Activated naive CD4-positive, alpha-beta T cell treated with anti-CD3 and anti-CD28 coated beads, Interleukin-2, amount 50 U/mL, for 24 hours (primary cell): Measurements from ENCODE around the gene NGF.

Experiments
- H3K27ac Mint-ChIP-seq: one replicate; pipeline ENCODE4 v1.8.0; 2021; ENCODE audit warnings: mild to moderate bottlenecking, mixed read lengths
- H3K27me3 Mint-ChIP-seq: one replicate; pipeline ENCODE4 v1.8.0; 2021; ENCODE audit warnings: mixed read lengths
- H3K36me3 Mint-ChIP-seq: one replicate; pipeline ENCODE4 v1.8.0; 2021; ENCODE audit warnings: mixed read lengths
- H3K4me1 Mint-ChIP-seq: one replicate; pipeline ENCODE4 v1.8.0; 2021; ENCODE audit warnings: mixed read lengths
- H3K4me3 Mint-ChIP-seq: one replicate; pipeline ENCODE4 v1.8.0; 2021; ENCODE audit warnings: mild to moderate bottlenecking, mixed read lengths
- H3K9me3 Mint-ChIP-seq: one replicate; pipeline ENCODE4 v1.8.0; 2021; ENCODE audit warnings: mixed read lengths

Gene NGF

DNA sequence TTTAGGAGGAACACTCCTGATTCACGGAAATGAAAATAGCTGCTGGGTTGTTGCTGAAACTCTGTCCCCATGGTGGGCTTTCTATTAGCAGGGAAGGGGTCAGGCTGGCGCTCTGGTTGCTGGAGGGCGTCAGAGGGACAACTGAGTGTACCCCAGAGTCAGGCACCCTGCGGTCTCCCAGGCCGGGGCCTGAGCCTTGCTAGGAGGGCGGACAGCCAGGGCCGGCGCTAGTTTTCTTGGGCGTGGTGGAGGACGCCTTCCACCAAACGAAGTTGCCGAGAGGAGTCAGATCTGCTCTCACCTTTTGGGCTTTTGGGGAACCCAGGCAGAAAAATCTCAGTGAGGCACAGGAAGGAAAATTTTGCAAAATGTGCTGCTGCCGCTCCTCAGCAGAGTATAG is 54.8 kb downstream of the NGF start:
- Mint-ChIP-seq H3K27me3 (no peaks in the 10 kb centered on the region), H3K9me3 (no peaks in the 10 kb centered on the region), H3K27ac (no peak overlapping the region), H3K4me1 (no peaks in the 10 kb centered on the region), H3K36me3 (no peaks in the 10 kb centered on the region), H3K4me3 (no peak overlapping the region)

- Mint-ChIP-seq H3K4me3 (no peak overlapping the region), H3K27ac (no peak overlapping the region), H3K27me3 (no peaks in the 10 kb centered on the region), H3K36me3 (no peaks in the 10 kb centered on the region), H3K4me1 (no peaks in the 10 kb centered on the region), H3K9me3 (no peaks in the 10 kb centered on the region)
These were observed 55.2 kb downstream of the NGF start for GRCh38 chr1:115282807-115283208.

- H3K4me1 Mint-ChIP-seq: no peaks in the 10 kb centered on the region
- no peaks in the 10 kb centered on the region for H3K36me3 Mint-ChIP-seq
These were observed 56.9 kb downstream of the NGF start for GRCh38 chr1:115281143-115281542.

GRCh38 chr1:115280064-115280463 is 58.0 kb downstream of the NGF start:
- Mint-ChIP-seq H3K27ac (no peak overlapping the region), H3K27me3 (no peaks in the 10 kb centered on the region), H3K4me1 (no peaks in the 10 kb centered on the region), H3K9me3 (no peaks in the 10 kb centered on the region), H3K4me3 (no peak overlapping the region), H3K36me3 (no peaks in the 10 kb centered on the region)

More at GRCh38 chr1:115281143-115281542, 56.9 kb downstream of the NGF start:
- Mint-ChIP-seq H3K27ac (no peak overlapping the region), H3K9me3 (no peaks in the 10 kb centered on the region), H3K27me3 (no peaks in the 10 kb centered on the region), H3K4me3 (no peak overlapping the region)

GRCh38 chr1:115278211-115278610 is 59.8 kb downstream of the NGF start:
- Mint-ChIP-seq H3K27me3 (peaks cover 3% of the 10 kb centered on the region), H3K27ac (no peak overlapping the region), H3K4me1 (no peaks in the 10 kb centered on the region), H3K36me3 (no peaks in the 10 kb centered on the region), H3K4me3 (no peak overlapping the region), H3K9me3 (peaks cover 3% of the 10 kb centered on the region)

GRCh38 chr1:115277276-115277675 is 60.8 kb downstream of the NGF start:
- Mint-ChIP-seq H3K9me3 (peaks cover 3% of the 10 kb centered on the region), H3K4me3 (no peak overlapping the region), H3K27ac (no peak overlapping the region), H3K27me3 (peaks cover 3% of the 10 kb centered on the region), H3K4me1 (no peaks in the 10 kb centered on the region), H3K36me3 (no peaks in the 10 kb centered on the region)

GRCh38 chr1:115275216-115275615 is 62.8 kb downstream of the NGF start:
- Mint-ChIP-seq H3K27ac (no peak overlapping the region), H3K27me3 (peaks cover 3% of the 10 kb centered on the region), H3K4me1 (no peaks in the 10 kb centered on the region), H3K9me3 (peaks cover 3% of the 10 kb centered on the region), H3K4me3 (no peak overlapping the region), H3K36me3 (no peaks in the 10 kb centered on the region)

DNA sequence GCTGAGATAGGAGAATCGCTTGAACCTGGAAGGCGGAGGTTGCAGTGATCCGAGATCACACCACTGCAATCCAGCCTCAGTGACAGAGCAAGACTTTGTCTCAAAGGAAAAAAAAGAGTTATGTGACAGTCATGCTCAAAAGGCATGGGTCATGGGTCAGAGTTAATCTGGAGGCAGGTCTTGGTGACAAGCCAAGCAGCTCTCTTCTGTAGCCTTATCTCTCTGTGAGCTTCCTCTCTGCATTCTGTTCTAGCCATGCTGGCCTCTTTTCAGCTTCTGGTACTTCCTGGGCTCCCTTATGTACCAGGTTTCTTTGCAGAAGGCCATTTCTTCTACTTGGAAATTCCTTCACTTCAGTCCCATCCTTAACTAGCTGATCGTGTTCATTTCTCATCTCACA is 63.6 kb downstream of the NGF start:
- no peak overlapping the region for H3K27ac Mint-ChIP-seq

GRCh38 chr1:115266729-115267421 is 71.2 kb downstream of the NGF start:
- Mint-ChIP-seq H3K9me3 (no peaks in the 10 kb centered on the region), H3K36me3 (no peaks in the 10 kb centered on the region), H3K27me3 (peaks cover 1% of the 10 kb centered on the region), H3K27ac (no peak overlapping the region), H3K4me3 (no peak overlapping the region), H3K4me1 (no peaks in the 10 kb centered on the region)

More for the DNA sequence above, 63.6 kb downstream of the NGF start:
- Mint-ChIP-seq H3K9me3 (peaks cover 3% of the 10 kb centered on the region), H3K4me1 (no peaks in the 10 kb centered on the region), H3K4me3 (no peak overlapping the region), H3K27me3 (peaks cover 3% of the 10 kb centered on the region), H3K36me3 (no peaks in the 10 kb centered on the region)

DNA sequence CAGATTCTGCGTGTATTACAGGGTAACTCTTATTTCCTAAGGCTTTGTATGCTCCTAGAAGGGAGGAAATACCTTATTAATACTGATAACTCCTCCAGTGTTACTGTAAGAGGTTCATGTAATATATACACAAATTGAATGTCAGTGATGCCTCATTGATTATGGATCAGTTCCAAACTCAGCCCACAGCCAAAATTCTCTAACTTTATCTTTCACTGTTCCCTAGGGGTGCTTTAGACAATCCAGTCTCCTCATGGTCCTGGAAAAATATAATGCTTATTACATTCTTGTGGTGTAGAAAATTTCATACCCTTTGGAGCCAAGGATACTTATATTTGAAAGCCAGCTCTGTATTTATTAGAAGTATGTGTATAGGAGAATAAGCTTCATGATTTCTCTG is 73.0 kb downstream of the NGF start:
- H3K9me3 Mint-ChIP-seq: no peaks in the 10 kb centered on the region

GRCh38 chr1:115262886-115263285 is 75.2 kb downstream of the NGF start:
- H3K4me1 Mint-ChIP-seq: no peaks in the 10 kb centered on the region
- H3K27me3 Mint-ChIP-seq: peaks cover 1% of the 10 kb centered on the region
- no peak overlapping the region for H3K27ac Mint-ChIP-seq
- no peak overlapping the region for H3K4me3 Mint-ChIP-seq
- no peaks in the 10 kb centered on the region for H3K36me3 Mint-ChIP-seq
- peaks cover 9% of the 10 kb centered on the region for H3K9me3 Mint-ChIP-seq

More for the DNA sequence above, 73.0 kb downstream of the NGF start:
- no peak overlapping the region for H3K27ac Mint-ChIP-seq
- H3K4me1 Mint-ChIP-seq: no peaks in the 10 kb centered on the region
- peaks cover 1% of the 10 kb centered on the region for H3K27me3 Mint-ChIP-seq
- no peaks in the 10 kb centered on the region for H3K36me3 Mint-ChIP-seq
- no peak overlapping the region for H3K4me3 Mint-ChIP-seq

DNA sequence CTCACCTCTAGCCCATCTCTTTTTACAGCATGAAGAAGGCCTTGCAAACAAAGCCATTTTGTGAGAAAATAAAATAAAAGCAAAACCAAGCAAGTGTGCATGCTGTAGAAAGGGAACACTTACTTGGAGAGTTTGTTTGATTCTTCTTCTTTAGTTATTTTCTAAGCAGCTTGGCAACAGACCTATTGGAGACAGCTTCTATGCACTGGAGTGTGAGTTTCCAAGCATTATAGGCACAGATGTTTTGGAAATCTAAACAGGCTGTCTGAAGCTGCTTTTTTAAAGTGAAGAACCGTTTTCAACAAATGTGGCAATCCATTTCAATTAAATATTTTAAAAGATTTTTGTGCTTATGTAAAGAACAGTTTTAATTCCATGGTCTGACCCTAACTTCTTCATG is 76.6 kb downstream of the NGF start:
- H3K27me3 Mint-ChIP-seq: peaks cover 1% of the 10 kb centered on the region
- H3K4me1 Mint-ChIP-seq: no peaks in the 10 kb centered on the region
- no peaks in the 10 kb centered on the region for H3K36me3 Mint-ChIP-seq

GRCh38 chr1:115258302-115258866 is 79.7 kb downstream of the NGF start:
- no peaks in the 10 kb centered on the region for H3K36me3 Mint-ChIP-seq
- H3K4me3 Mint-ChIP-seq: no peak overlapping the region
- no peaks in the 10 kb centered on the region for H3K4me1 Mint-ChIP-seq
- peaks cover 12% of the 10 kb centered on the region for H3K9me3 Mint-ChIP-seq
- no peak overlapping the region for H3K27ac Mint-ChIP-seq
- peaks cover 1% of the 10 kb centered on the region for H3K27me3 Mint-ChIP-seq

More for the DNA sequence above, 76.6 kb downstream of the NGF start:
- Mint-ChIP-seq H3K4me3 (no peak overlapping the region), H3K27ac (no peak overlapping the region), H3K9me3 (peaks cover 12% of the 10 kb centered on the region)

GRCh38 chr1:115257591-115257990 is 80.5 kb downstream of the NGF start:
- H3K9me3 Mint-ChIP-seq: peaks cover 12% of the 10 kb centered on the region
- no peaks in the 10 kb centered on the region for H3K36me3 Mint-ChIP-seq
- peaks cover 1% of the 10 kb centered on the region for H3K27me3 Mint-ChIP-seq
- no peak overlapping the region for H3K4me3 Mint-ChIP-seq
- H3K4me1 Mint-ChIP-seq: no peaks in the 10 kb centered on the region
- H3K27ac Mint-ChIP-seq: no peak overlapping the region

DNA sequence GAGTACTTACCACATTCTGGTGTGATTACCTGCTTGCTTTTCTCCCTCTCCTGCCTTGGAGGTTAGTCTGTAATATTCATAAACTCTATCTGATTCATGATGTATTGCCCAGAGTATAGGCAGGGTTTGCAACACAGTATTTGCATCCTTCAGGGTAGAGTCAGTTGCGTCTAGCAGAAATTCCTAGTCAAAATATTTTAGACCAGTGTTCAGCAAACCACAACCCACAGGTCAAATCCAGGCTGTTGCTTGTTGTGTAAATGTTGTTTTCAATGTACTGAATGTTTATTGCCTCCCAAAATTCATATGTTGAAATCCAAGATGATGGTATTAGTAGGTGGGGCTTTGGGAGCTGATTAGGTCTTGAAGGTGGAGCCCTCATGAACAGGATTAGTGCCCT is 82.9 kb downstream of the NGF start:
- peaks cover 12% of the 10 kb centered on the region for H3K9me3 Mint-ChIP-seq
- H3K36me3 Mint-ChIP-seq: no peaks in the 10 kb centered on the region
- no peaks in the 10 kb centered on the region for H3K4me1 Mint-ChIP-seq
- H3K27ac Mint-ChIP-seq: no peak overlapping the region
- no peak overlapping the region for H3K4me3 Mint-ChIP-seq
- H3K27me3 Mint-ChIP-seq: no peaks in the 10 kb centered on the region

DNA sequence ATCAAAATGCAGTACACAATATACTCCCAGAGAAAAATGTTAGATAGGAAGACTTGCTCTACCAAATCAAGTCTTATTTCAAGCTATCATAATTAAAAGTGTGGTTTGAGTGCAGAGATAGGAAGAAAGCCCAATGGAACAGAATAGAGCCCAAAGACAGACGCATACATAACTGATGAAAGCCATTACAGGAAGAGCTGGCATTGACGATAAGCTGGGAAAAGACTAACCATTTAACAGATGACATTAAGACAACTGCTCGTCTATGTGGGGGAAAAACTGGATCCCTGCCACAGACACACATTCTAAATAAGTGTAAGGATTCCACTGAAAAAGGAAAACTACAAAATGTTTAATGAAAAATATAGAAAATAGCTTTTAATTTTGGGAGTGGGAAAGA is 85.5 kb downstream of the NGF start:
- Mint-ChIP-seq H3K4me3 (no peak overlapping the region), H3K36me3 (peaks cover 2% of the 10 kb centered on the region), H3K27me3 (peaks cover 6% of the 10 kb centered on the region), H3K9me3 (peaks cover 10% of the 10 kb centered on the region), H3K27ac (no peak overlapping the region), H3K4me1 (no peaks in the 10 kb centered on the region)

GRCh38 chr1:115251856-115252255 is 86.2 kb downstream of the NGF start:
- H3K36me3 Mint-ChIP-seq: peaks cover 2% of the 10 kb centered on the region
- H3K27me3 Mint-ChIP-seq: peaks cover 6% of the 10 kb centered on the region
- H3K9me3 Mint-ChIP-seq: peaks cover 10% of the 10 kb centered on the region

More at GRCh38 chr1:115251856-115252255, 86.2 kb downstream of the NGF start:
- Mint-ChIP-seq H3K4me3 (no peak overlapping the region), H3K27ac (no peak overlapping the region), H3K4me1 (no peaks in the 10 kb centered on the region)
